Lung microvascular endothelial cell (primary cell): ENCODE results near the gene VENTX. TPM values are rescaled to one million over a fixed set of nuclear protein-coding genes. Genes with fewer than 3 reads are reported as not detected.

Experiments used
- DNase-seq, 2 donors: peaks; one replicate each; pipeline versions ENCODE4 v3.0.0 to v3.0.0-alpha.2; 2010; ENCODE audit warnings: low read depth in 2 of 2
- total RNA-seq: library from RNA; depleted of rRNA; stranded (reverse); fragments of >200 nt; gene quantifications from 2 replicates; pipeline ENCODE4 v1.2.1, GENCODE V29; 2014

The VENTX gene
- total RNA-seq, 1 donor from 2014 or later, result not detected

DNA sequence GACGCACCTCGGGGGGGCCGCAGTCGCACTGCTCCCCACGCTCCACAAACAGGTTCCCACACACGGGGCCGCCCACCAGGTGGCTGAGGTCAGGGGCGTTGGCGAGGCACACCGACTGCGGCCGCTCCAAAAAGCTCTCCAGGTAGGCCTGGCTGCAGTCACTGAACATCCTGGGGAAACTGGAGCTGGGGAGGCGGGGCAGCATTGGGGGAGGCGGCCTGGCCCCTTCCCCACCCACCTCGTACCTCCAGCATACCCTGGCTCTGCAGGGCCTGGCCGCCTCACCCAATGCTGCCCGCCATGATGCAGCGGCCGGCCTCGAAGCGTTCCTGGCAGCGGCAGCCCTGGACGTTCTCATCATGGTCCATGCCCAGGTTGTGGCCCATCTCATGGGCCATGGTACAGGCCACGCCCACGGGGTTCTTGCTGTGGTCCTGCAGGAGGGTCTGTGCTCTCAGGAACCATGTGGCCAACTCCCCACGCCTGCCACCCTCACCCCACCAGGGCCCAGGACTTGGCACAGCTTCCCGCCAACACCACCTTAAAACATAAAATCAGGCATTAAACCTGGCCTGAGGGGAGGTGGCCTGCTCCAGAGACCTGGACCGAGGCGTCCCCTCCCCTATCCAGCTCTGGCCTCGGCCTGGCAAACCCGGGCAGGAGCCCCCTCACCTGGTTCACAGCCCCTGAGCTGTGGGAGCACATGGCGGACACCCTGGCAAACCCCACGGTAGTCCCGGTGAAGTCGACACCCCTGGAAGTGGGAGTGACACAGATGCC lies 34.1 kb downstream of the VENTX start:
- DNase-seq, result no peak

DNA sequence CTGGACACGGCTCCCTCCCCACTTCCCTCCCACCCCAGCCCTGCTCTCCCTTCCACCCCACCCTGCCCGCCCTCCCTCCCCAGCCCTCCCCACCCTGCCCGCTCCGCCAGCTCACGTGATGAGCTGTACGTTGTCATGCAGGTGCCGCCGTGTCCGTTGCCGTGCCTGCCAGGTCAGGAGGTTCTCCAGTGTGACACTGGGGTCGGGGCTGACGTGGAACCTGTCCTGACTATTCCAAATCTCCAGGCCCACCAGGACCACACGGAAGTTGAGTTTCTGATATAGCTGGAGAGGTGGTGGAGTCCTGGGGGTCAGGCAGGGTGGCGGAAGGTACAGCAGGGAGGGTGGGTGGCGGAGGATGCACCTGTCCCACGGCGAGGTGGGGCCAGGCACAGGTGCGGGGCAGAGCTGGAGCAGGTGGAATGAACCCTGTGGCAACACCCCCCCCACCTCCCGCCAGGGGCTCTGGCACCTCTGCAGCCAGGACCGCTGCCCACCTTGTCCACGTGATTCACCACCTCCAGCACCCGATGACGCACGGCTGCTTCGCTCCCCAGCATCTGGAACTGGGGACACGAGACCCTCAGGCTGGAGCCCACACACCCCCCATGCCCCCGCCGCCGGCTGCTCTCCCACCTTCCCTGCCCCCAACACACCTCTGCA lies 34.8 kb downstream of the VENTX start:
- DNase-seq, result no peak

GRCh38 chr10:133272964-133273420 lies 35.3 kb downstream of the VENTX start:
- DNase-seq, result no peak

GRCh38 chr10:133273534-133274143 lies 36.0 kb downstream of the VENTX start:
- no peak for DNase-seq

GRCh38 chr10:133274751-133275683 lies 37.4 kb downstream of the VENTX start:
- DNase-seq, result no peak

GRCh38 chr10:133275684-133276092 lies 38.0 kb downstream of the VENTX start:
- no peak for DNase-seq

- DNase-seq, result no peak
These were observed 38.4 kb downstream of the VENTX start for GRCh38 chr10:133276100-133276434.

- DNase-seq, result peak in 1 of 2 donors; percentile 22
These were observed 39.0 kb downstream of the VENTX start, which contains the start of gene ADAM8 for GRCh38 chr10:133276435-133277201. Gene ADAM8, minus strand, starts transcription at chr10:133276868. Its CDS starts 51 bp downstream, at chr10:133276817.

GRCh38 chr10:133277277-133277992 lies 39.8 kb downstream of the VENTX start:
- DNase-seq, result no peak

DNA sequence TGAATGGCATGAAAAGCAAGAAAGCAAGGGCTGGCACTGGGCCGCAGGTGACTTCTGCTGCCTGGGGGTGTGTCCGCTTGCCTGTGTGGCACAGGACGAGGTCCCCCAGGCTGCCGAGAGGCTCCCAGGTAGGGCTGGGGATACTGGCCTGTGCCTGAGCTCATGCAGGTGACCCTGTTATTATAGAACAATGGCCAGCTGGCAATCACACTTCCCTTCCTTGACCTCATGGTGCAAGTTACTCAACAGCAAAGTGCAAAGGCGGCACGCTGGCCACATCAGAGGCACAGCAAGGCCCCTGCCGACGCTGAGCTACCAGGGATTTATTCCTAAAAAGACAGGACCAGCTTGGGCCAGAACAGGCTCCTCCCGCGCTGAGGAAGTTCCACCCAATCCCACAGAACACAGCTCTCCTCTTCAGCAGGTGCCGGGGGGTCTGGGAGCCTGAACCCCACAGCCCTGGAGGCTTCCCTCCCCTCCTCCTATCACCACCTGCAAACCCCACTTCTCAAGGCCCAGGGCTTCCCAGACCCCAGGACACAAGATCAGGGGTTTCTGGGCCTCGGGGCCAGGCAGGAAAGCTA lies 40.4 kb downstream of the VENTX start:
- no peak for DNase-seq

DNA sequence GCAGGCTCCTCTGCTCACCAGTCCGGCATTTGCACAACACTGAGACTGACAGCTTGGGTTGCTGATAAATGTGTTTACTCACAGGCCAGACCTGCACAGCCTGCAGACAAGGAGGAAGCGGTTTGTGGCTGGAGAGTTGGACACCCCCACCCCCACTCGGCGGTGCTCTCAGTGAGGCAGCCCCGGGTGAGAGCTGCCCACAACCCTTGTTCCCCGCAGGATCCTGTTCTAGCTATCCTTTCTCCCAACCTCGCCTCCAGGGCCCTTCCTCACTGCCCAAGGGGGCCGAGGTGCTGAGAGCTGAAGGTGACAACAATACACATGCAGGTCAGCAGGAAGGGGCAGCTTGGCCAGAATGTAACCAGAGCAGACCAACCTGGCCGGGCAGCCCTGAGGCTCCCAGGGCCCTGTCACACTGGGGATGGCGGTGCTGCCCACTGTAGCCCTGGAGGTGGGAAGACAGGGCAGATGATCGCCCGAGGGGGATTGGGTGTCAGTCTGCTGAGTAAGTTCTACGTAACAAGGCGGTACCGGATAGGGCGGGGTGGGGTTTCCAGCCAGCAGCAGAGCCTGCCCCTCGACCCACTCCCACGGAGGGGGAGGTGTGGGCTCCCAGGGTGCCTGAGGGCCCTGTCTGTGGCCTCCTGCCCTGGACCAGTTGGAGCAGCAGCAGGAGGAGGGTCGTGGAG lies 41.1 kb downstream of the VENTX start:
- DNase-seq, result peak in 1 of 2 donors; percentile 55

- DNase-seq, result no peak
These were observed 41.9 kb downstream of the VENTX start for GRCh38 chr10:133279326-133280226.

GRCh38 chr10:133280391-133281059 lies 42.9 kb downstream of the VENTX start:
- DNase-seq, result no peak

DNA sequence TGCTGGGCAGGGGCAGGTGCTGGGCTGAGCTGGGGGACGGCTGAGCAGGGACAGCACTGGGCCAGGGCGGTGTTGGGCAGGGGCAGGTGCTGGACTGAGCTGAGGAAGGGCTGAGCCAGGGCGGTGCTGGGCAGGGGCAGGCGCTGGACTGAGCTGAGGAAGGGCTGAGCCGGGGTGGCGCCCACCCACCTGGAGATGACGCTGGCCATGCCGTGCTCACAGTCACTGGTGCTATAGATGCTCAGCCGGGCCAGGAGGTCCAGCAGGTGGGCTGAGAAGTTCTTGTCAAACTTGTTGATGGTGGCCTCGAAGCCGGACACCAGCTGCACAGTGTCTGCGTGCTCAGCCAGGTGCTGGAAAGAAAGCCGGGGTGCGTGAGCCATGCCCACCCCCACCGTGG lies 43.4 kb downstream of the VENTX start:
- DNase-seq, result no peak

DNA sequence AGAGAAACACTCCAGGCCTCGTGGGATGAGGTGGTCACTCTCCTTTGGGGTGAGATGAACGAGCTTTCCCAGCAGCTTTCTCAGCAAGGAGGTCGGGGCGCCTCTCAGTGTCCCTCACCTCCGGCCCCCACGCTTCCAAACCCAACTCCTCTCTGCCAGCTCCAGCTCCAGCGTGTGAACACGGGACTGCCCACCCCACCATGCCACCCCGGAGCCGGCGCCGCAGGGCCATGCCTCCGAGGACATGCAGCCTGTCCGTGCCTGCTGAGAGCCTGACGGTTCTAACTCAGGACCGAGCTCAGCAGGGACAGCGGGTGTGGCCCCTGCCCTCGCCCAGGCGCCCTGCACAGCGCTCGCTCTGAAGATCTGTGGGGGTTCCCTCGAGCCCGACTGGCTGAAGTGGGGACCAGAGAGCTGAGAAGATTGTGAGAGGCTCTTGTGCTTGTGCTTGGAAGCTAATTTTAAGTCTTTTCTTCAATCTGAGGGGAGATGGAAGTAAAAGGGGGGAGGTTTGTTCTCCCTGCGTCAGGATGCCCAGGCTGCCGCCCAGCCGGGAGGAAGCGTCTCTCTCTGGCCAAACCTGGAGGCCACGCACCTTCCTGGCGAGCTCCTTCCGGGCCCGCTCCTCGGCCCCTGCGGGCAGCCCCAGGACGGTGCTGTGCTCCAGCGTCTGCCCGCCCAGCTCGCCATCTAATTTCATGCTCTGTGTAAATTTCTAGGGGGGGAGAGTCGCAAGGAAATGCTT lies 44.1 kb downstream of the VENTX start:
- DNase-seq, result no peak

DNA sequence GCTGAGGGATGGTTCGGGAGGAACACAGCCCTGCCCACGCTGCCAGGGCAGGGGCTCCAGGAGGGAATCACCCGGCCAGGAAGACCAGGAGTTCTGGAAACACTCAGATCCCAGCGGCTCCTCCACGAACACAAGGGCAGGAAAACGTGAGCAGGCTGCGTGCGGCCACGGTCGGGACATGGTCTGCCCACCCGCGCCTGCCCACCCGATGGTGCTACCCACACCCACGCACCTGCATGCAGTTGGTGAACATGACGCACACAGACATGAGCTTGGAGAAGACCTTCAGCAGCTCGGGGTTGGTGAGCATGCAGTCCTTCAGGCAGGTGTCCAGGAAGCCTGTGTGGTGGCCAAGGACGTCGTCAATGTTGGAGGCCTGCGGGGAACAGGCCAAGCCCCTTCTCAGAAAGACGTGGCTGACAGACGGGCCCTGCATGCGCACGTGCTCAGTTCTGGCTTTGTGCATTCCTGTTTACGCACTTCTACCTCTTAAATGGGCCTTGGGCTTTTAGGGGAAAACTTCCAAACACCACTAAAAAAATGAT lies 45.3 kb downstream of the VENTX start:
- no peak for DNase-seq
